Fibroblast of lung (primary cell): Measurements from ENCODE around the gene SUPT3H. TPM values are rescaled to one million over a fixed set of nuclear protein-coding genes. Genes with fewer than 3 reads are reported as not detected.

Source experiments
- DNase-seq, 2 donors: peaks; one replicate each; pipeline versions ENCODE4 v3.0.0 to v3.0.0-alpha.2; 2010; ENCODE audit warnings: low read depth in 2 of 2
- H2AFZ ChIP-seq: 2 replicates; pipeline ENCODE4 v1.5.1; 2012; ENCODE audit warnings: low read length, control low read depth, inconsistent platforms
- H3K27ac ChIP-seq: 2 replicates; pipeline ENCODE4 v1.5.1; 2011; ENCODE audit warnings: low read length, control low read depth; ENCODE audit not compliant: insufficient read depth
- H3K27me3 ChIP-seq: 2 replicates; pipeline ENCODE4 v1.5.1; 2011; ENCODE audit warnings: mild to moderate bottlenecking, low read length; ENCODE audit not compliant: control insufficient read depth, insufficient read depth
- H3K36me3 ChIP-seq: 2 replicates; pipeline ENCODE4 v1.5.1; 2011; ENCODE audit warnings: low read length; ENCODE audit not compliant: control insufficient read depth, insufficient read depth
- H3K4me1 ChIP-seq: 2 replicates; pipeline ENCODE4 v1.5.1; 2011; ENCODE audit warnings: low read length; ENCODE audit not compliant: control insufficient read depth, insufficient read depth; ENCODE audit errors: extremely low read depth
- H3K4me2 ChIP-seq: 2 replicates; pipeline ENCODE4 v1.5.1; 2011; ENCODE audit warnings: low read length, control low read depth; ENCODE audit not compliant: insufficient read depth; ENCODE audit errors: extremely low read depth
- H3K4me3 ChIP-seq, 4 experiments: fragments of 200-600 bp in 1 of 4; sonication (generic) in 1 of 4; replicated peaks in 1 of 4; 2 replicates each; pipeline ENCODE4 v1.5.1; 2011 to 2016; ENCODE audit warnings: low read length in 4 of 4, low read depth in 3 of 4, mild to moderate bottlenecking in 3 of 4, control low read depth in 2 of 4, inconsistent platforms in 1 of 4, mixed read lengths in 1 of 4; ENCODE audit not compliant: insufficient read depth in 1 of 4; ENCODE audit errors: control extremely low read depth in 1 of 4
- H3K79me2 ChIP-seq: 2 replicates; pipeline ENCODE4 v1.5.1; 2012; ENCODE audit warnings: mild to moderate bottlenecking, low read length, inconsistent platforms; ENCODE audit not compliant: control insufficient read depth, insufficient read depth
- H3K9ac ChIP-seq: 2 replicates; pipeline ENCODE4 v1.5.1; 2011; ENCODE audit warnings: mild to moderate bottlenecking, low read length, control low read depth; ENCODE audit not compliant: insufficient read depth
- H3K9me3 ChIP-seq: 2 replicates; pipeline ENCODE4 v1.5.1; 2012; ENCODE audit warnings: low read depth, low read length; ENCODE audit not compliant: control insufficient read depth, insufficient read depth
- H4K20me1 ChIP-seq: 2 replicates; pipeline ENCODE4 v1.5.1; 2011; ENCODE audit warnings: low read length; ENCODE audit not compliant: control insufficient read depth, insufficient read depth; ENCODE audit errors: extremely low read depth
- CTCF ChIP-seq, 2 donors: IDR thresholded peaks in 1 of 2; conservative IDR thresholded peaks in 1 of 2; 1 replicate in 1 of 2; 2 replicates in 1 of 2; pipeline ENCODE4 v1.5.1; 2011 to 2012; ENCODE audit warnings: low read length in 2 of 2, control low read depth in 1 of 2, inconsistent platforms in 1 of 2, low read depth in 1 of 2, mild to moderate bottlenecking in 1 of 2
- EZH2 ChIP-seq: IDR thresholded peaks from 2 replicates; pipeline ENCODE4 v1.5.1; 2012; ENCODE audit warnings: low read length, control low read depth, mild to moderate bottlenecking; ENCODE audit errors: missing control alignments
- polyA plus RNA-seq, 2 donors: library from polyadenylated mRNA; depleted of rRNA in 1 of 2; stranded (reverse) in 1 of 2; unstranded in 1 of 2; fragments of >200 nt; gene quantifications; 2 replicates each; pipeline ENCODE4 v1.2.1, GENCODE V29; 2011 to 2012; ENCODE audit warnings: missing spikeins in 1 of 2
- total RNA-seq: library from RNA; depleted of rRNA; stranded (reverse); fragments of >200 nt; gene quantifications from 2 replicates; pipeline ENCODE4 v1.2.1, GENCODE V29; 2014

Gene SUPT3H
- total and polyA plus RNA-seq, 2 donors (not counting 1 experiment from before 2014, with no cell fraction given): 8.3 to 8.5 TPM

- no peak overlapping the region for H3K4me2 ChIP-seq
- H3K79me2 ChIP-seq: no peaks in the 10 kb centered on the region
- no peak overlapping the region for H3K4me3 ChIP-seq
- H3K9me3 ChIP-seq: no peaks in the 10 kb centered on the region
- H4K20me1 ChIP-seq: no peaks in the 10 kb centered on the region
- TF ChIP-seq CTCF (conservative IDR thresholded peaks at IDR 0.05 in 1 of 2, IDR thresholded peaks at IDR 0.05 in 1 of 2; ENCODE audit: low read depth in 1 of 2, low read length in 2 of 2) (no peak), EZH2 (no peak)
- no peak overlapping the region for H3K9ac ChIP-seq
- no peak overlapping the region for H2AFZ ChIP-seq
- H3K27ac ChIP-seq: no peak overlapping the region
- no peak for DNase-seq
- no peaks in the 10 kb centered on the region for H3K36me3 ChIP-seq
- no peaks in the 10 kb centered on the region for H3K27me3 ChIP-seq
- H3K4me1 ChIP-seq: no peaks in the 10 kb centered on the region
Measured at GRCh38 chr6:44933108-44933507, 444.6 kb downstream of the SUPT3H start.

GRCh38 chr6:44932651-44933091 is 445.1 kb downstream of the SUPT3H start:
- no peaks in the 10 kb centered on the region for H3K36me3 ChIP-seq
- no peaks in the 10 kb centered on the region for H3K27me3 ChIP-seq
- H3K79me2 ChIP-seq: no peaks in the 10 kb centered on the region
- no peak for TF ChIP-seq EZH2
- no peak for TF ChIP-seq CTCF (conservative IDR thresholded peaks at IDR 0.05 in 1 of 2, IDR thresholded peaks at IDR 0.05 in 1 of 2; ENCODE audit: low read depth in 1 of 2, low read length in 2 of 2)
- no peak for DNase-seq
- no peaks in the 10 kb centered on the region for H3K9me3 ChIP-seq
- no peaks in the 10 kb centered on the region for H4K20me1 ChIP-seq
- no peak overlapping the region for H3K9ac ChIP-seq
- no peak overlapping the region for H2AFZ ChIP-seq
- no peak overlapping the region for H3K4me3 ChIP-seq
- H3K27ac ChIP-seq: no peak overlapping the region
- no peak overlapping the region for H3K4me2 ChIP-seq
- no peaks in the 10 kb centered on the region for H3K4me1 ChIP-seq

- TF ChIP-seq CTCF (conservative IDR thresholded peaks at IDR 0.05 in 1 of 2, IDR thresholded peaks at IDR 0.05 in 1 of 2; ENCODE audit: low read depth in 1 of 2, low read length in 2 of 2) (no peak), EZH2 (no peak)
- H3K36me3 ChIP-seq: no peaks in the 10 kb centered on the region
- no peaks in the 10 kb centered on the region for H4K20me1 ChIP-seq
- H3K79me2 ChIP-seq: no peaks in the 10 kb centered on the region
- H3K4me1 ChIP-seq: no peaks in the 10 kb centered on the region
- H3K27ac ChIP-seq: no peak overlapping the region
- H3K9ac ChIP-seq: no peak overlapping the region
- H2AFZ ChIP-seq: no peak overlapping the region
- H3K4me2 ChIP-seq: no peak overlapping the region
- no peak overlapping the region for H3K4me3 ChIP-seq
- DNase-seq: no peak
- H3K27me3 ChIP-seq: no peaks in the 10 kb centered on the region
- no peaks in the 10 kb centered on the region for H3K9me3 ChIP-seq
Measured at GRCh38 chr6:44931385-44931784, 446.3 kb downstream of the SUPT3H start.
